ENCODE results near the gene NPTN.

Gene NPTN

GRCh38 chr15:73598530-73599160 is 34.5 kb downstream of the NPTN start:
- in situ Hi-C loops (cut with HindIII; ENCODE audit: low sequenced_read_pairs), result no loop called here
- peak; percentile 7 for DNase-seq (ENCODE audit: low read depth, low spot score)
- H3K4me3 ChIP-seq (ENCODE audit: low read depth, low read length), result no peak overlapping the region
- TF ChIP-seq CTCF (IDR thresholded peaks at IDR 0.05; ENCODE audit: low read depth, low read length), result no peak

- no peak for DNase-seq (ENCODE audit: low read depth, low spot score)
- no peak for TF ChIP-seq CTCF (IDR thresholded peaks at IDR 0.05; ENCODE audit: low read depth, low read length)
- in situ Hi-C loops (cut with HindIII; ENCODE audit: low sequenced_read_pairs), result no loop called here
These were observed 36.1 kb downstream of the NPTN start for GRCh38 chr15:73597036-73597638.

GRCh38 chr15:73596174-73596573 is 37.0 kb downstream of the NPTN start:
- no peak overlapping the region for H3K4me3 ChIP-seq (ENCODE audit: low read depth, low read length)
- no peak for TF ChIP-seq CTCF (IDR thresholded peaks at IDR 0.05; ENCODE audit: low read depth, low read length)
- peak; percentile 5 for DNase-seq (ENCODE audit: low read depth, low spot score)
- in situ Hi-C loops (cut with HindIII; ENCODE audit: low sequenced_read_pairs), result no loop called here

More at GRCh38 chr15:73597036-73597638, 36.1 kb downstream of the NPTN start:
- H3K4me3 ChIP-seq (ENCODE audit: low read depth, low read length), result no peak overlapping the region

- no peak overlapping the region for H3K4me3 ChIP-seq (ENCODE audit: low read depth, low read length)
- in situ Hi-C loops (cut with HindIII; ENCODE audit: low sequenced_read_pairs), result no loop called here
- DNase-seq (ENCODE audit: low read depth, low spot score), result no peak
- no peak for TF ChIP-seq CTCF (IDR thresholded peaks at IDR 0.05; ENCODE audit: low read depth, low read length)
These were observed 39.1 kb downstream of the NPTN start for GRCh38 chr15:73594109-73594508.

- in situ Hi-C loops (cut with HindIII; ENCODE audit: low sequenced_read_pairs), result no loop called here
- DNase-seq (ENCODE audit: low read depth, low spot score), result peak; percentile 55
- H3K4me3 ChIP-seq (ENCODE audit: low read depth, low read length), result no peak overlapping the region
- no peak for TF ChIP-seq CTCF (IDR thresholded peaks at IDR 0.05; ENCODE audit: low read depth, low read length)
These were observed 39.7 kb downstream of the NPTN start for GRCh38 chr15:73593304-73594074.

- no peak overlapping the region for H3K4me3 ChIP-seq (ENCODE audit: low read depth, low read length)
- DNase-seq (ENCODE audit: low read depth, low spot score), result no peak
- TF ChIP-seq CTCF (IDR thresholded peaks at IDR 0.05; ENCODE audit: low read depth, low read length), result no peak
- in situ Hi-C loops (cut with HindIII; ENCODE audit: low sequenced_read_pairs), result no loop called here
These were observed 42.9 kb downstream of the NPTN start for GRCh38 chr15:73590263-73590662.
